Left ventricle myocardium inferior (tissue), 1 donor: ENCODE measurements around the gene CCK. TPM values are rescaled to one million over a fixed set of nuclear protein-coding genes. Genes with fewer than 3 reads are reported as not detected.

ENCODE experiments used
- DNase-seq: peaks from one replicate; pipeline ENCODE4 v3.0.0-alpha.2; 2020
- H3K27ac ChIP-seq: fragments of 200-600 bp; replicated peaks from 2 replicates; pipeline ENCODE4 v1.8.0; 2021
- H3K27me3 ChIP-seq: fragments of 200-600 bp; 2 replicates; pipeline ENCODE4 v1.8.0; 2021; ENCODE audit warnings: low read depth
- H3K36me3 ChIP-seq: fragments of 200-600 bp; 2 replicates; pipeline ENCODE4 v1.8.0; 2021
- H3K4me1 ChIP-seq: fragments of 200-600 bp; 2 replicates; pipeline ENCODE4 v1.8.0; 2021
- H3K4me3 ChIP-seq: fragments of 200-600 bp; 2 replicates; pipeline ENCODE4 v1.8.0; 2021; ENCODE audit warnings: mild to moderate bottlenecking, moderate library complexity
- H3K9me3 ChIP-seq: fragments of 200-600 bp; replicated peaks from 2 replicates; pipeline ENCODE4 v1.8.0; 2021
- CTCF ChIP-seq: fragments of 200-600 bp; IDR thresholded peaks from 2 replicates; pipeline ENCODE4 v1.8.0; 2021; ENCODE audit warnings: antibody characterized with exemption, mild to moderate bottlenecking, borderline replicate concordance
- intact Hi-C: fragments of 100-400 bp; cut with micrococcal nuclease; formaldehyde crosslinking; loops from one replicate; pipeline ENCODE4 v1.11.0; 2022
- total RNA-seq: library from RNA; stranded (reverse); fragmentation: NEBNext Ultra II Directional; extraction: Animal tissue kit (Norgen Biotek cat#: 25700); gene quantifications from one replicate; pipeline ENCODE4 v1.2.1, GENCODE V29; 2021
- donor health status: DM: no; HTN: yes; CAD: no; lungs with severe emphysema.

The CCK gene
- total RNA-seq, 1 donor from 2014 or later, result not detected

- H3K9me3 ChIP-seq, result no peaks in the 10 kb centered on the region
- H3K27me3 ChIP-seq, result no peaks in the 10 kb centered on the region
- no peak for TF ChIP-seq CTCF
- H3K27ac ChIP-seq, result peak overlapping the region; percentile 62
- DNase-seq, result no peak
- H3K4me1 ChIP-seq, result peaks cover 29% of the 10 kb centered on the region
- H3K36me3 ChIP-seq, result peaks cover 43% of the 10 kb centered on the region
- H3K4me3 ChIP-seq, result no peak overlapping the region
- intact Hi-C loops, result no loop called here
Measured at GRCh38 chr3:42225486-42226363, 40.3 kb downstream of the CCK start.

GRCh38 chr3:42224658-42225421 lies 41.1 kb downstream of the CCK start:
- no peak for DNase-seq
- H3K27me3 ChIP-seq, result no peaks in the 10 kb centered on the region
- no peak overlapping the region for H3K4me3 ChIP-seq
- intact Hi-C loops, result no loop called here
- H3K9me3 ChIP-seq, result no peaks in the 10 kb centered on the region
- peak overlapping the region; percentile 62 for H3K27ac ChIP-seq
- peaks cover 52% of the 10 kb centered on the region for H3K36me3 ChIP-seq
- no peak for TF ChIP-seq CTCF
- peaks cover 25% of the 10 kb centered on the region for H3K4me1 ChIP-seq

GRCh38 chr3:42224178-42224577 lies 41.8 kb downstream of the CCK start:
- intact Hi-C loops, result no loop called here
- peaks cover 56% of the 10 kb centered on the region for H3K36me3 ChIP-seq
- peak overlapping the region; percentile 62 for H3K27ac ChIP-seq

GRCh38 chr3:42222942-42223693 lies 42.9 kb downstream of the CCK start:
- no peaks in the 10 kb centered on the region for H3K9me3 ChIP-seq
- no peak overlapping the region for H3K4me3 ChIP-seq
- TF ChIP-seq CTCF, result no peak
- H3K4me1 ChIP-seq, result peaks cover 18% of the 10 kb centered on the region
- H3K27me3 ChIP-seq, result no peaks in the 10 kb centered on the region
- intact Hi-C loops, result no loop called here
- H3K27ac ChIP-seq, result no peak overlapping the region
- peaks cover 65% of the 10 kb centered on the region for H3K36me3 ChIP-seq
- no peak for DNase-seq

More at GRCh38 chr3:42224178-42224577, 41.8 kb downstream of the CCK start:
- no peaks in the 10 kb centered on the region for H3K27me3 ChIP-seq
- H3K9me3 ChIP-seq, result no peaks in the 10 kb centered on the region
- H3K4me1 ChIP-seq, result peaks cover 19% of the 10 kb centered on the region
- no peak for TF ChIP-seq CTCF
- H3K4me3 ChIP-seq, result no peak overlapping the region
- no peak for DNase-seq

- no peak for TF ChIP-seq CTCF
- Histone ChIP-seq H3K9me3 (no peaks in the 10 kb centered on the region), H3K27me3 (no peaks in the 10 kb centered on the region), H3K4me1 (peaks cover 22% of the 10 kb centered on the region), H3K36me3 (peaks cover 63% of the 10 kb centered on the region), H3K4me3 (no peak overlapping the region), H3K27ac (no peak overlapping the region)
- no peak for DNase-seq
- intact Hi-C loops, result no loop called here
Measured at GRCh38 chr3:42220436-42221121, 45.4 kb downstream of the CCK start.
